ENCODE data around the gene TMEM59L. TPM values are rescaled to one million over a fixed set of nuclear protein-coding genes. Genes with fewer than 3 reads are reported as not detected.

The TMEM59L gene
- total and polyA plus RNA-seq, 2 of the 13 experiments (the other 11 are each of a cell fraction or from before 2014, with no cell fraction given): 0.97 to 5.5 TPM

GRCh38 chr19:18659281-18660050, 46.8 kb downstream of the TMEM59L start:
- intact Hi-C loops (cut with micrococcal nuclease; ENCODE audit: unreplicated experiment): no loop called here
- no peaks in the 10 kb centered on the region for H3K9me3 ChIP-seq (ENCODE audit: low read length)
- H3K79me2 ChIP-seq (ENCODE audit: insufficient read depth, low read length): no peaks in the 10 kb centered on the region
- H4K20me1 ChIP-seq (ENCODE audit: insufficient read depth, low read length): 0 out of 2 replicates have a peak, but pooled peaks cover 2% of the 10 kb centered on the region
- WGBS (ENCODE audit: low lambda C conversion rate): 91% methylated on average over 22 of the region's 30 CpGs
- ATAC-seq (no peak), DNase-seq (ENCODE audit: low spot score) (no peak), FAIRE-seq (no peak)
- H3K27me3 ChIP-seq (ENCODE audit: control insufficient read depth in 1 of 2, insufficient read depth in 2 of 2, low read length in 2 of 2): no peaks in the 10 kb centered on the region
- H3K36me3 ChIP-seq (replicated peaks in 1 of 2; ENCODE audit: control insufficient read depth in 1 of 2, insufficient read depth in 2 of 2, low read length in 2 of 2): peaks cover 2% of the 10 kb centered on the region in 2 experiments; a peak in 1 of 5 replicates
- no peak overlapping the region for H3K27ac ChIP-seq (ENCODE audit: extremely low read length, insufficient read depth, low read length)
- CTCF ChIA-PET (ENCODE audit: low intra/inter-chr PET ratio, low total read pairs): no interaction called here
- POLR2A ChIA-PET: no interaction called here
- in situ Hi-C loops (cut with HindIII; ENCODE audit: extremely low pct_ligation_motif_present, low pct_unique_long_range_greater_than_20kb): no loop called here
- H3K9ac ChIP-seq (ENCODE audit: insufficient read depth, low read depth, low read length): no peak overlapping the region
- no TSS peak for BruUV-seq (replicated peaks)
- no peak overlapping the region for H3K4me3 ChIP-seq (replicated peaks in 1 of 3; ENCODE audit: insufficient read depth in 1 of 3, low read depth in 2 of 3, low read length in 3 of 3)
- H3K4me1 ChIP-seq (ENCODE audit: insufficient read depth, low read length): peaks cover 10% of the 10 kb centered on the region
- no peak overlapping the region for H2AFZ ChIP-seq (ENCODE audit: low read length)
- H3K4me2 ChIP-seq (ENCODE audit: low read depth, low read length): no peak overlapping the region
- TF ChIP-seq ZNF331 (CRISPR knock-in tag; IDR thresholded peaks at IDR 0.05): no peak
- TF ChIP-seq RFX1 (IDR thresholded peaks at IDR 0.05): no peak
- no peak for TF ChIP-seq MTF2 (CRISPR knock-in tag; IDR thresholded peaks at IDR 0.05; ENCODE audit: borderline replicate concordance)
- no peak for TF ChIP-seq PHB2 (IDR thresholded peaks at IDR 0.05; ENCODE audit: partially characterized antibody)
- TF ChIP-seq, protein P1, sequence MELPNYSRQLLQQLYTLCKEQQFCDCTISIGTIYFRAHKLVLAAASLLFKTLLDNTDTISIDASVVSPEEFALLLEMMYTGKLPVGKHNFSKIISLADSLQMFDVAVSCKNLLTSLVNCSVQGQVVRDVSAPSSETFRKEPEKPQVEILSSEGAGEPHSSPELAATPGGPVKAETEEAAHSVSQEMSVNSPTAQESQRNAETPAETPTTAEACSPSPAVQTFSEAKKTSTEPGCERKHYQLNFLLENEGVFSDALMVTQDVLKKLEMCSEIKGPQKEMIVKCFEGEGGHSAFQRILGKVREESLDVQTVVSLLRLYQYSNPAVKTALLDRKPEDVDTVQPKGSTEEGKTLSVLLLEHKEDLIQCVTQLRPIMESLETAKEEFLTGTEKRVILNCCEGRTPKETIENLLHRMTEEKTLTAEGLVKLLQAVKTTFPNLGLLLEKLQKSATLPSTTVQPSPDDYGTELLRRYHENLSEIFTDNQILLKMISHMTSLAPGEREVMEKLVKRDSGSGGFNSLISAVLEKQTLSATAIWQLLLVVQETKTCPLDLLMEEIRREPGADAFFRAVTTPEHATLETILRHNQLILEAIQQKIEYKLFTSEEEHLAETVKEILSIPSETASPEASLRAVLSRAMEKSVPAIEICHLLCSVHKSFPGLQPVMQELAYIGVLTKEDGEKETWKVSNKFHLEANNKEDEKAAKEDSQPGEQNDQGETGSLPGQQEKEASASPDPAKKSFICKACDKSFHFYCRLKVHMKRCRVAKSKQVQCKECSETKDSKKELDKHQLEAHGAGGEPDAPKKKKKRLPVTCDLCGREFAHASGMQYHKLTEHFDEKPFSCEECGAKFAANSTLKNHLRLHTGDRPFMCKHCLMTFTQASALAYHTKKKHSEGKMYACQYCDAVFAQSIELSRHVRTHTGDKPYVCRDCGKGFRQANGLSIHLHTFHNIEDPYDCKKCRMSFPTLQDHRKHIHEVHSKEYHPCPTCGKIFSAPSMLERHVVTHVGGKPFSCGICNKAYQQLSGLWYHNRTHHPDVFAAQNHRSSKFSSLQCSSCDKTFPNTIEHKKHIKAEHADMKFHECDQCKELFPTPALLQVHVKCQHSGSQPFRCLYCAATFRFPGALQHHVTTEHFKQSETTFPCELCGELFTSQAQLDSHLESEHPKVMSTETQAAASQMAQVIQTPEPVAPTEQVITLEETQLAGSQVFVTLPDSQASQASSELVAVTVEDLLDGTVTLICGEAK (IDR thresholded peaks at IDR 0.05): no peak
- TF ChIP-seq, protein P1 (CRISPR knock-in tag; IDR thresholded peaks at IDR 0.05): no peak
- TF ChIP-seq, protein P2, sequence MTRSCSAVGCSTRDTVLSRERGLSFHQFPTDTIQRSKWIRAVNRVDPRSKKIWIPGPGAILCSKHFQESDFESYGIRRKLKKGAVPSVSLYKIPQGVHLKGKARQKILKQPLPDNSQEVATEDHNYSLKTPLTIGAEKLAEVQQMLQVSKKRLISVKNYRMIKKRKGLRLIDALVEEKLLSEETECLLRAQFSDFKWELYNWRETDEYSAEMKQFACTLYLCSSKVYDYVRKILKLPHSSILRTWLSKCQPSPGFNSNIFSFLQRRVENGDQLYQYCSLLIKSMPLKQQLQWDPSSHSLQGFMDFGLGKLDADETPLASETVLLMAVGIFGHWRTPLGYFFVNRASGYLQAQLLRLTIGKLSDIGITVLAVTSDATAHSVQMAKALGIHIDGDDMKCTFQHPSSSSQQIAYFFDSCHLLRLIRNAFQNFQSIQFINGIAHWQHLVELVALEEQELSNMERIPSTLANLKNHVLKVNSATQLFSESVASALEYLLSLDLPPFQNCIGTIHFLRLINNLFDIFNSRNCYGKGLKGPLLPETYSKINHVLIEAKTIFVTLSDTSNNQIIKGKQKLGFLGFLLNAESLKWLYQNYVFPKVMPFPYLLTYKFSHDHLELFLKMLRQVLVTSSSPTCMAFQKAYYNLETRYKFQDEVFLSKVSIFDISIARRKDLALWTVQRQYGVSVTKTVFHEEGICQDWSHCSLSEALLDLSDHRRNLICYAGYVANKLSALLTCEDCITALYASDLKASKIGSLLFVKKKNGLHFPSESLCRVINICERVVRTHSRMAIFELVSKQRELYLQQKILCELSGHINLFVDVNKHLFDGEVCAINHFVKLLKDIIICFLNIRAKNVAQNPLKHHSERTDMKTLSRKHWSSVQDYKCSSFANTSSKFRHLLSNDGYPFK (CRISPR knock-in tag; IDR thresholded peaks at IDR 0.05; ENCODE audit: borderline replicate concordance): no peak
- no peak for TF ChIP-seq CEBPG (CRISPR knock-in tag; IDR thresholded peaks at IDR 0.05)
- no peak for TF ChIP-seq KDM6A (CRISPR knock-in tag; IDR thresholded peaks at IDR 0.05; ENCODE audit: low read depth)
- no peak for TF ChIP-seq ZNF552 (CRISPR knock-in tag; IDR thresholded peaks at IDR 0.05; ENCODE audit: borderline replicate concordance)
